ENCODE measurements around the gene CPT1B.
"Not testable (repeated sequence)": the region's sequence is repeated elsewhere in the genome, so short reads cannot be mapped to it uniquely, and the experiment has no call there.

The CPT1B gene

DNA sequence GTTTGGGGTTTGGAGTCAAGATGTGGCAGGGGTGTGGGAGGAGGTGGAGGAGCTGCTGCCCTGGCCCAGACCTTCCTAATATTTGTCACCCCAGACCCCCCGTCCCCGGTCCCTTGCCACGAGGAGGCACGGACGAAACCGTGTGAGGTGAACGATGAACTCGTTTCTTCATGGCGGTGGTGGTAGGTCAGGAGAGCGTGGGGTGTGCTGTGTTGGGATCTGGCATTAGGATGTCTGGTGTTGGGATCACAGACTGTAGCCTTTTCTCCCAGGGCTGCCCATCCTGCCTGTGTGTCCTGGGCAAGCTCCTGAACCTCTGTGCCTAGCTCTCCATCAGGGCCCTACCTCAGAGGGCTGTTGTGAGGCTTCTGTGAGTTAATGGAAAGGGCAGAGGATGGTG lies 30.8 kb upstream of the CPT1B start:
- peak; percentile 41 for DNase-seq

DNA sequence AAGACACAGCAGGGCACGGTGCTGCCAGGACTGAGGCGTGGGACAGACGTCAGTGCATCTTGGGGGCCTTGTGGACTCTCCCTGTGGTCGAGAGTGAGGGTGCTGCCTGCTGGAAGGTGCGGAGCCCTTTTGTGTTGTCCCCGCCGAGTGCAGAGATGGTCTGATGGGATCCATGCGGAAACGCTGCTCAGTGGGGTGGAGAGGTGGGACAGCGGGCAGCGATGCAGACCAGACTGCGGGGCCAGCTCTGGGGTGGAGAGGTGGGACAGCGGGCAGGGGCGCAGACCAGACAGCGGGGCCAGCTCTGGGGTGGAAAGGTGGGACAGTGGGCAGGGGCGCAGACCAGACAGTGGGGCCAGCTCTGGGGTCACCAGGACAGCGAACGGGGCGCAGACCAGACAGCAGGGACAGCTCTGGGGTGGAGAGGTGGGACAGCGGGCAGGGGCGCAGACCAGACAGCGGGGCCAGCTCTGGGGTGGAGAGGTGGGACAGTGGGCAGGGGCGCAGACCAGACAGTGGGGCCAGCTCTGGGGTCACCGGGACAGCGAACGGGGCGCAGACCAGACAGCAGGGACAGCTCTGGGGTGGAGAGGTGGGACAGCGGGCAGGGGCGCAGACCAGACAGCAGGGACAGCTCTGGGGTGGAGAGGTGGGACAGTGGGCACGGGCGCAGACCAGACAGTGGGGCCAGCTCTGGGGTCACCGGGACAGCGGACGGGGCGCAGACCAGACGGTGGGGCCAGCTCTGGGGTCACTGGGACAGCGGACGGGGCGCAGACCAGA lies 30.0 kb upstream of the CPT1B start:
- not testable (repeated sequence) for DNase-seq

DNA sequence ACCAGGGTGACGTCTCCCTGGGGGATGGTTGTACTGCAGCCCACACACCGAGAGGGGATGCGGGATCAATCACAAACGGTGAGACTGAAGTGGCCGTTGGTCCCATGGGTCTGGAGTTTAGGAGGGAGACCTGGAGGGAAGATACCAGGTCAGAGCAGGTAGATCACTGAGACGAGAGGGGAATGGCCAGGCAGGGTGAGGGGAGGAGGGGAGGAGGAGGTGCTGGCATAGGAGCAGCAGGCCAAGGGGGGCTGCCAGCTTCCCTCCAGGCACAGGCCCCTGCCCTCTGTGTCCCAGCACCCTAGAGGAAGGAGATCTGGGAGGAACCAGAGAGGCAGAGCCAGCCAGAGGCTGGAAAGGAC lies 29.4 kb upstream of the CPT1B start:
- peak; percentile 52 for DNase-seq

DNA sequence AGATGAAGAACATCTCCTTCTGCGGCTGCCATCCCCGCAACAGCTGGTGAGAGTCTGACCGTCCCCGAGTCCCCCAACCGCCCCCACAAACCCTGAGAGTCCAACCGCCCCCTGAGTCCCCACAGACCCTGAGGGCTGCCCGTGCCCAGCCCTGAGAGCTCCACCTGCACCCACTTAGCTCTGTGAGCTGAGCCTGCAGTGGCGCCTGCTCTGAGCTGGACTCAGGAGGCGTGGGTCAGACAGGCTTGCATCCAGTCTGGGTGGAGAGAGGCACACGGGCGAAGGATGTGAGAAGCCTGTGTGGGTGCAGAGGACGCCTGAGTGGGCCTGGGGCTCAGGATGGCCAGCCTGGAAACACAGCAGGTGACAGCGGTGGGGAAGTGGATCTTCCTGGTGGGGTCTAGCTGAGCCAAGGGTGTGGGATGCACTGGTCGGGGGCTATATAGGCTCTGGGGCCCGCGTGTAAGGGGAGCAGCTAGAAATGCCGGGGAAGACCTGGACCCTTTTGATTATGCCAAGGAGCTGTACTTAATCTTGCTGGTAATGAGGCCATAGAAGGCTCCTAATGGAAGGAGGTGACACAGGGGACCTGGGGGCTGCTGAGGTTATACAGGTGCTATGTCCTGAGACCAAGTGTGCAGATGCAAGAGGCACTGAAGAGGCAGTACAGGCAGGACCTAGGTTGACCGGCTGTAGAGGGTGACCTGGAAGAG lies 28.9 kb upstream of the CPT1B start:
- peak; percentile 45 for DNase-seq

DNA sequence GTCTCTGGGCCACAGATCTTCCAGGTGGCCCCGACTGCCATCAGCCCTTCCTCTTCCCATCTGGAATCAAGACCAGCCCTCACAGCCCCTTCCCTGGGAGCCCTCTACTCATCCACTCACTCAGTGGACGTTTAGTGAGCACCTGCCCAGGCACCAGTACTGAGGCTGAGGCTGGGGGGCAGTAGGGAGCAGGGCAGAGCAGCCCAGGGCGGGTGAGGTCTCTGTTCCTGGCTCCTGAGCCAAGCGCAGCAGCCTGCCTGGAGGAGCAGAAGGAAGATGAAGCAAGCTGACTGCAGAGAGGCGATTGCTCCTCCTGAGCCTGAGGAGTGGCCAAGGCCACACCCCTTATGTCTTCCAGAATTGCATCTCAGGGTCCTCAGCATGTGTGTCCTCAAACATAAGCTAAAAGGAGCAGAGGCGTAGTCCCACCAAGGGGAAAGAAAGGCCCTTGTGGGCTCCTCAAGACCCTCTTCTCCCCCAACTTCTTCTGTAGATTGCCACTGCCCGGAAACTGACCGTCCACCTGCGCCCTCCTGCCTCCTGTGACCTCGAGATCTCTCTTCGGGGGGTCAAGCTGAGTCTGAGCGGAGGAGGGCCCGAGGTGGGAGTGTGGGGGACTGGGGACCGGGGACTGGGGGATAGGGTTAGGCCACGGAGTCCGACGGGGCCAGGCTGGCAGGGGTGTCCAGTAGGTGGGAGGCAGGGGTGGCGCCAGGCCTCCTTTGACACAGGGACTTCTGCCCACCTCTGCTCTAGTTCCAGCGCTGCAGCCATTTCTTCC lies 28.1 kb upstream of the CPT1B start:
- DNase-seq = peak; percentile 54

DNA sequence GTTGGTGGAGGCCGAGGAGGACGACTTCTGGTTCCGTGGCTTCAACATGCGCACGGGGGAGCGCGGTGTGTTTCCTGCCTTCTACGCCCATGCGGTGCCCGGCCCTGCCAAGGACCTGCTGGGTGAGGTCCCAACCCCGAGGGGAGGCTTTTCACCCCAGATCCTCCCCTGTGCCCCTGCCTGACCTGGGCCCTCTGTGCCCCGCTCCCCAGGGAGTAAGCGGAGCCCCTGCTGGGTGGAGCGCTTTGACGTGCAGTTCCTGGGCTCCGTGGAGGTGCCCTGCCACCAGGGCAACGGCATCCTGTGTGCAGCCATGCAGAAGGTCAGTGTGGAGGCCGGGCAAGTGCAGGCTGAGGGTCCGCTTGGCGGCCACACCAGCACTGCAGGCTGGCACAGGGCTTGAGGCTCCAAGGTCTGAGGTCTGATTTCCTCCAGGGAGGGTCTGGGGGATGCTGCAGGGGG lies 27.4 kb upstream of the CPT1B start:
- peak; percentile 40 for DNase-seq

DNA sequence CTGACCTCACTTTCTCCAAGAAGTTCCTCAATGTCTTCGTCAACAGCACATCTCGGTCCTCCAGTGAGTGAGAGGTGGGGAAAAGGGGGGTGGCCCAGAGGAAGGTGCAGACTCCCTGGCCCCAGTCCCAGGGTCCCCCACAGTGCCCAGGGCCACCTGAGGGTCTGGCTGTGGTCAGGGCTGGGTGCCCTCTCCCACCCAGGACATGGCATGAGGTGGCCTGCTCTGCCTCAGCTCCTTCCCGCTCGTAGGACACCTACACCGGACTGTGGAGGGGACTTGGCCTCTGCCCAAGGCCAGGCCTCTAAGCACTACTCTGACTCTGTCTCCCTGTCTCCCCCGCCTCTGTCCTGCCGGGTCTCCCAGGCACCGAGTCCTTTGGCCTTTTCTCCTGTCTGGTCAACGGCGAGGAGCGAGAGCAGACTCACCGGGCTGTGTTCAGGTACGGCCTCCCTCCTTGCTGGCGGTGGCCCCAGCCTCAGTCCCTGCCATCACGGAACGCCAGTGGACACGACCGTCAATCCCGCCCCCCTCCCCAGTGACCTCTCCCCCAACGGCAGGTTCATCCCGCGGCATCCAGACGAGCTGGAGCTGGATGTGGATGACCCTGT lies 26.9 kb upstream of the CPT1B start:
- peak; percentile 48 for DNase-seq

DNA sequence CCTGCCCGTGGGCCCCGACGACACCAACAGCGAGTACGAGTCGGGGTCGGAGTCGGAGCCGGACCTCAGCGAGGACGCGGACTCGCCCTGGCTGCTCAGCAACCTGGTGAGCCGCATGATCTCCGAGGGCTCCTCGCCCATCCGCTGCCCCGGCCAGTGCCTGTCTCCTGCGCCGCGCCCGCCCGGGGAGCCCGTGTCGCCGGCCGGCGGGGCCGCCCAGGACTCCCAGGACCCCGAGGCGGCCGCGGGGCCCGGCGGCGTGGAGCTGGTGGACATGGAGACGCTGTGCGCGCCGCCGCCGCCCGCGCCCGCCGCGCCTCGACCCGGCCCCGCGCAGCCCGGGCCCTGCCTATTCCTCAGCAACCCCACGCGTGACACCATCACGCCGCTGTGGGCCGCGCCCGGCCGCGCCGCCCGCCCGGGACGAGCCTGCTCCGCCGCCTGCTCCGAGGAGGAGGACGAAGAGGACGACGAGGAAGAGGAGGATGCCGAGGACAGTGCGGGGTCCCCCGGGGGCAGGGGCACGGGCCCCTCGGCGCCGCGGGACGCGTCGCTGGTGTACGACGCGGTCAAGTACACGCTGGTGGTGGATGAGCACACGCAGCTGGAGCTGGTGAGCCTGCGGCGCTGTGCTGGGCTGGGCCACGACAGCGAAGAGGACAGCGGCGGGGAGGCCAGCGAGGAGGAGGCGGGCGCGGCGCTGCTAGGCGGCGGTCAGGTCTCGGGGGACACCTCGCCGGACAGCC lies 26.2 kb upstream of the CPT1B start:
- DNase-seq = peak; percentile 37

DNA sequence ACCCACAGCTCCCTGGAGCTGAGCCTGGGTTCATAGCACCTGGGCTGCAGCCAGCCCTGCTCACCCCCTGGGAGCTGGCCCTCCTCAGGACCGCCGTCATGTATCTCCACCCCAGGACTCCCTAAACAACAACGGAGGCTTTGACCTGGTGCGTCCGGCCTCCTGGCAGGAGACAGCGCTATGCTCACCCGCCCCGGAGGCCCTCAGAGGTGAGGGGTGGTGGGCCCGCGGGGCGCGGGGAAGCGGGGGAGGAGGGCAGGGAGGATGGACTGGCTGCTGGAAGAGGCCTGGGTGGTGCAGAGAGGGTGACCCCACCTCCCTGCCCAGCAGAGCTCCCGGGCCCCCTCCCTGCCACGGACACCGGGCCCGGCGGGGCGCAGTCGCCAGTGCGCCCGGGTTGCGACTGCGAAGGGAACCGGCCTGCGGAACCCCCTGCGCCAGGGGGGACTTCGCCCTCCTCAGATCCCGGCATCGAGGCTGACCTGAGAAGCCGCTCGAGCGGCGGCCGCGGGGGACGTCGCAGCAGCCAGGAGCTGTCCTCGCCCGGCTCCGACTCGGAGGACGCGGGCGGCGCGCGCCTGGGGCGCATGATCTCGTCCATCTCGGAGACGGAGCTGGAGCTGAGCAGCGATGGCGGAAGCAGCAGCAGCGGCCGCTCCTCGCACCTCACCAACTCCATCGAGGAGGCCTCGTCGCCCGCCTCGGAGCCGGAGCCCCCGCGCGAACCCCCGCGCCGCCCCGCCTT lies 25.5 kb upstream of the CPT1B start:
- DNase-seq = peak; percentile 50

DNA sequence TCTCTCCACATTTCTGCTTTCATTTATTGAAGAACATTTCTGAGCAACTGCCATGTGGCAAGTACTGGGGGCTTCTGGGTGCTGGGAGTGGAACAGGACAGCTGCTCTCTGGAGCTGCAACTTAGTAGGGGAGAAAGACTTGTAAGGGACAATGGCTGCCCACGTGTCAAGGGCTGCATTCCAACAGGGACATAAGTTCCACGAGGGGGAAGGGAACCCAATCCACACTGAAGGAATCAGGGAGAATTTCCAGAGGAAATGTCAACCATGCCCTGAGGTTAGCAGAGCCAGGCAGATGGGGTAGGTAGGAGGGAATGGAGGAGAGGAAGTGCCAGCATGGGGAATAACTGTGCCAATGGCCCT lies 24.1 kb upstream of the CPT1B start:
- no peak for DNase-seq

DNA sequence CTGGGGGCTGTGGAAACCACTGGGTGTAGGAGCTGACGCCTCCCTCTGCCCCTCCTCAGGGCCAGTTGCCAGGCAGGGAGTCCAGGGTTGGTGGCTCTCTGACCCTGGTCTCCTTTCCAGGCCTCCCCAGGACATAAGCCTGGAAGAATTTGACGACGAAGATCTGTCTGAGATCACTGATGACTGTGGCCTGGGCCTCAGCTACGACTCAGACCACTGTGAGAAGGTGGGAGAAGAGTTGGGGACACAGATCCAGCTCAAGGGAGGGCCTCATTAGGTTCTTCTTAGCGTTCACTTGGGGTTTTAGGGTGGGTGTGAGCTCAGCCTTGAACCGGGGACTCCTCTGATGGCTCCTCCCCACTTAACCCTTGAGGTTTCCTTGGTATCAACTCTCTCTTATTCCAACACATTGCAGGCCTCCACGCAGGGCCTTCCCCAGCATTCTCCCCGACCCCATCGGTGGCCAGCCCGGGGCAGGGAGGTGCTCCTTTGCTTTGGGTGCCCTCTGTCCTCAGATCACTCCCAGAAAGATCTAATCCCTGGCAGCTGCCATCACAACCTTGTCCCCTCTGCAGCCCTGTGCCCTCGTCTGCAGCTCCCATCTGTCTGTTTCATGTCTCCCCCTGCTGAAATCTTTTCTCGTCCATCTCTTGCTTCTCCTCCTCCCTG lies 23.6 kb upstream of the CPT1B start:
- DNase-seq = no peak

DNA sequence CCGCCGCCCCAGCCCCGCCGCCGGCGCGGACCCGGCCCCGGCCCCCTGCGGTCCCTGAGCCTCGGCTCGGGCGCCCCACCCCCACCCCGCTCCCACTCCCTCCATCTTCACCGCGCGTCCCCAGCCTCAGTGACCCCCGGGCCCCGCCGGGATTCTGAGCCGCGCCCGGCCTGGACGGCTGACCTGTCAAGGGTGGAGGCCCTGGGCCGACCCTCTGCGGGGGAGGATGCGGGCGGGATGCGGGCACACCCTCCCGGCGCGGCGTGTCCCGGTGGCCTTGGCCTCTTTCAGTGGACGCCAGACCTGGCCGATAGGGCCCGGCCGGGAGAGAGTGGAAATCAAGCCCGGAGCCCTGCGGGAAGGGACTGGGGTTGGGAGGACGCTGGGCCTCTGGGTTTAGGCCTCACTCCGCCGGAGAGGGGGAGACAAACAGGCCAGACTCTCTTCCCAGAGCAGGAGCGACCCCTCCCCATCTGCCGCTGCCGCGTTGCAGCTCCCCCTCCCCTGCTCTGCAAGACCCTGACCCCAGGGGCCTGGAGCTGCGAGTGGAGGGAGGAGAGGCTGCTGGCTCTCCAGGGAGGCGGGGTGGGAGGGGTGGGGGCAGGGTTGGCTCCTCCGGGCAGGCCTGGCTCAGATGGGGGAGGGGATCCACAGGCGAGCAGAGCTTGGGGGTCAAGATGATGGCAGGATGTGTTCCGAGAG lies 22.9 kb upstream of the CPT1B start:
- DNase-seq = peak; percentile 51

DNA sequence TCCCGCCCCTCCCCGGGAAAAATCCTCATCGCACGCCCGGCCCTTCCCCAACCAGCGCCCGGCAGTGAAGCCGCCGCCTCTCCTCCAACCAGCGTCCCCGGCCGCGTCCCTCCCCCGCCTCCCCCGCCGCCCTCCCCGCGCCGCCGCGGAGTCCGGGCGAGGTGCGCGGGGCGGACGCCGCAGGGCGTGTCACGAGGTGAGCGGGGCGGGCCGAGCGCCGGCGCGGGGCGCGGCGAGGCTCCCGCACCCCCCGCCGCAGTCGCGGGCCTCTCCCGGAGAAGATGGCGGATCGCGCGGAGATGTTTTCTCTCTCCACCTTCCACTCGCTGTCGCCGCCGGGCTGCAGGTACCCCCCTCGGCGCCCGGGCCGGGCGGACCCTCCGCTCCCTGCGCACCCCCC lies 22.3 kb upstream of the CPT1B start, which contains the start of gene MAPK8IP2:
Gene MAPK8IP2, plus strand, starts transcription at position 256 of the 400 bp plus-strand sequence. Its CDS starts 26 bp downstream, at position 282.
- DNase-seq = peak; percentile 46

DNA sequence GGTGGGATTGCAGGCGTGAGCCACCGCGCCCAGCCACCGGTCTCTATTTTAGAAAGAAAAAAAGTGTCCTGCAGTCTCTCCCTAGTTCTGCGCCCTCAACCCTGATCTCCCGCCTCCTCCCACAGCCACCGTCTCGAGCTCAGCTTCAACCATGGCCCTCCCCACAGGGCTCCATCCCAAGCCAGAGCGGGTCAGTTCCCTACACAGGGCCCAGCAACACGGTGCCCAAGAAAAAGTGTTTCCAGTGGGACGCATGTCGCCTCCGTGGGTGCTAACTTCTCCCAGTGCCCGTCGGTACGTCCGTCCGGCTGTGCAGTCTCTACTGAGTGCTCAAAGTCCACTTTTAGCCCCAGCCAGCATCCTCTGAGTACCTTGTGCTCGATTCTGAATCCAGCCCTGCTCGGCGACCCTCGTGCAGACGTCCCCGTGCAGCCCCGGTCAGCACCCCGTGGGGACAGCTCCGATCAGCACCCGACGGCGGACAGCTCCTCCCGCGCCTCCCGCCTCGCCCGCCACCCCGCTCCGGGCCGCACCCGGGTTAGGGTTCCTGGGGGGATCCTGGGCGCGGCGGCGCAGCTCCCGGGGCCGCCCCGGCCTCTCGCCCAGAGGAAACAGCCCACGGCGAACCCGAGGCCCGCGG lies 21.7 kb upstream of the CPT1B start:
- peak; percentile 80 for DNase-seq

DNA sequence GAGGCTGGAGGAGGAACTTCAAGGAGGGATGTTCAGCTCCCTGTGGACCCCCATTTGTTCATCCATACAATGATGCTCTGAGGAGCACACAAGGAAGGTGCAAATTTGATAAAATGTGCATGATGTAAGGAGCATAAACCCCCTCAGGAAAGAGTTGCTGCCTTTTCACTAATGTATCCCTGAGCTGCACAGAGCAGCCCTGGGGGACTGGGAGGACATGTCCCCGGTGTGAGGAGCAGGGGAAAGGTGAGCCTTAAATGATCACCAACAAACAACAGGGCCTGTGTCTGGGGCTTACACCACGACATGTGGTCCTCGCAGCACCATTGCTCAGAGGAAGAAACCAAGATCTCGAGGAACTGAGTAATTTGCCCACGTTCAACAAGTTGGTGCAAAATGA lies 18.9 kb upstream of the CPT1B start:
- DNase-seq = no peak

DNA sequence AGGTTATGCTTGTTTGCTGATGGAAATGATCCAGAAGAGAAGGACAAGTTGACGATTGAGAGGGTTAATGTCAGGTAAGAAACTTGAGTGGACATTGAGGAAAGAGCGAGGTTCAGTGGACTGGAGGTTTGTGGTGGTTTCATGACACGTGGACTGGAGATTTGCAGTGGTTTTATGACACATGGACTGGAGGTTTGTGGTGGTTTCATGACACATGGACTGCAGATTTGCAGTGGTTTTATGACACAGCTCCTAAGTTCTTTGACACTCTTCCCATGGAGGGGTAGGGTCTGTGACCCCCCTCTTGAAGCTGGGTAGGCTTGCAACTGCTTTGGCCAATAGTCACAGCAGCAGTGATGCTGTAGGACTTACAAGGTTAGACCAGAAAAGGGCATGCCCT lies 17.0 kb upstream of the CPT1B start:
- no peak for DNase-seq

DNA sequence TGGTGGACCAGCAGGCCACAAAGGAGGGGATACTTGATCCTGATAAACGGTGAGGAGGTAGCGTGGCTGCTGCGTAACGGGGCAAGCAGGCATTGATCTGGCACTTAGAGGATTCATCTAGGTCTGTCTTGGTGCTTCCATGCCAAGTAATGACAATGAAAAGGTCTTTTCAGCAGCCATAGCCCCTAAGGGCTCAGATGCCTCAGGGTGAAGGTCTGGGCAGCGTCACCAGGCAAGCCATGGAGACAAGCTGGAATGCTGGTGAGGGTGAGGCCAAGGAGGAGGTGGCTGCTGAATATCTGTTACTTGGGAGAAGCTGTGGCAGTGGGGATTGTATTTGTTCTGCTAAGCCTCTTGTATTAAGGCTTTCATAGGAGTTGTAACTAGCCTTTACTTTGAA lies 9.2 kb upstream of the CPT1B start:
- DNase-seq = peak; percentile 71

DNA sequence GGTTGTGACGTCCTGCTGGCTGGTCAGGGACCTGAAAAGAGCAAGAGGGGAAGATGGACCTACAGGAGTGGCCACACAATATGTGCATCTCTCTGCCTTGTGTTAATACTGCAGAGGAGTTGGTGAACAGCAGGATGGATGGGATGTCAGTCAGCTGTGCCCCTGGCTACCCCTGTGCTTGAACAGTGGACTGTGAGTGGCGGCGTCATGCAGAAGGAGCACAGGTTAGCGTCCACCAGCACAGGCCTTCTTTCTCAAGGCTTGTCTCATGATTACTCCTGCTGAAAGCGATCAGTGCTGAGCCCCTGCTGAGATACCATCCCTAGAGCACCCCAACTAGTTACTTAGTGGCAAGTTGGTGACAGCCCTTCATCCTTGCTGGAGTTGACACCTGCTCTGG lies 8.2 kb upstream of the CPT1B start:
- DNase-seq = no peak

DNA sequence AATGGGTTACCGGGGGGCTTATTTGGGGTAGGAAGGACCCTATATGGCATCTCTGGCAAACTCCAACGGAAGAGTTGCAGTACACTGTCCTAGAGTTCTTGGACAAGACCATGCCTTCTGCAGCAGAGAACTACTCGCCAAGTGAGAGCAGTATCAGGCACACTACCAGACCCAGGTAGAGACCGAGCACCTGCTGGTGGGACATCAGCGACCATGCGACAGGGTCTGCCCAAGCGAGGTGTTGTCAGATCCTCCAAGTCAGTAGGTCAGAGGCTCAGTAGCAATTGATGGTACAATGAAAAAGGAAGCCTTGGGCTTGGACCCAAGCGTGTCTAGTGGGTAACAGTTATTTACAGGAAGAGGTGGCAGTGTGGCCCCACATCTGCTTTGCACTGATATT lies 7.6 kb upstream of the CPT1B start:
- DNase-seq = no peak

DNA sequence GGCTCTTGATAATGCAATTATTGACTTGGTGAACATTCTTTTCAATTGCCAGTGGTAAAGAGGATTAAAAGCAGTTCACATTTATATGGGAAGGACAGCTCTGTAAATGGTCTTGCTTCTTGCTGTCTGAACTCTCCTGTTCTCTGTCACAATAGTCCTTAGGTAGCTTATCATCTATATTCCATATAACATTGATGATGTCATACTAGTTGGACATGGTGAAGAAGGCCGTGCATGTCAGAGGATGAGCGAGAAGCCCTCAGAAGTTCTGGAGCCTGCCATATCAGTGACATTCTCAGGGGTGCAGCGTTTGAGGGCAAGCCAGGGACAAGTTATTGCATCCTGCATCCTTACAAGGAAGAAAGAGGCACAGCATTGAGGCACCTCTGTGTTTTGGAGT lies 7.0 kb upstream of the CPT1B start:
- DNase-seq = no peak
